ENCODE results near the gene ATRN. TPM values are rescaled to one million over a fixed set of nuclear protein-coding genes. Genes with fewer than 3 reads are reported as not detected.
A peak's percentile ranks its signal among the peaks of the same experiment; 100 is the strongest.

Gene ATRN
- total and polyA plus RNA-seq, 4 experiments from 2014 or later = 4.0 to 12.5 (median 10.1) TPM

DNA sequence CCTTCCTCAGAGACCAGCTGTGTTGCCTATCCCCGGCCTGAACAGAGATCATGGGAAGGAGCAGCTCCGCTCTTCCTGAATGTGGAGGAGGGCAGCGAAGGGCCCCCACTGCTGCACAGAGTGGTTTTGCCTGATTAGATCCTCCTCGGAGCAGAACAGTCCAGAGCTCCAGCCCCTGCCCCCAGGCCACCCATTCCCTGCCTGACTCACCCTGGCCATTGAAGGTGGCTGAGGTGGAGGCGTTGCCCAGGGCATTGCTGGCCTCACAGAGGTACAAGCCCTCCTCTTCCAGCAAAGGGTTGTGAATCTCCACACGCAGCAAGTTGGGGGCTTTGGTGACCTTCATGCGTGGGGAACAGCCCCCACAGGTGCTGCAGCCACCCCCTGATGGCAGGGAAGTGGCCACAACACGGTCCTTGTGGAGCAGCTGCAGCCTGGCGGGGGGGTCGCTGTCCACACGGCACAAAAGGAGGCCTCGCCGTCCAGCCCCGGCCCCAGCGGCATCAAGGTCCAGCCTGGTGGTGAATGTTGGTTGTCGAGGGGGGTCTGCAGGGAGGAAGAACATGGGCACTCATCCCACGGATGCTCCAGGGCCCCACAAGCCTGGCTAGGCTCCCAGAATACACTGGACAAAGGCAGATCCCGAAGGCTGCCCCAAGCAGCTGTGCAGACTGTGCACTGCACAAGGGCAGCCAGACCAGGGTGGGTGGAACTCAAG lies 226.9 kb downstream of the ATRN start:
- Histone ChIP-seq H3K9me3 (ENCODE audit: control insufficient read depth in 1 of 2, low read length in 2 of 2) (no peaks in the 10 kb centered on the region), H3K27me3 (ENCODE audit: insufficient read depth, low read length) (no peaks in the 10 kb centered on the region), H3K36me3 (ENCODE audit: insufficient read depth, low read length) (no peaks in the 10 kb centered on the region), H3K4me3 (ENCODE audit: low read length in 2 of 2) (no peak overlapping the region), H3K27ac (ENCODE audit: low read depth, low read length) (no peak overlapping the region), H3K4me1 (ENCODE audit: insufficient read depth, low read length) (no peaks in the 10 kb centered on the region)
- peaks cover 0 to 2% (median 0%) of the 10 kb centered on the region in 8 donors for H3K9me3 Mint-ChIP-seq
- H3K4me3 Mint-ChIP-seq = no peak overlapping the region
- H3K27ac Mint-ChIP-seq = no peak overlapping the region
- ChIA-PET CTCF (ENCODE audit: partially characterized antibody) (interaction anchor here (0.9 to 3.3 kb wide), 4 partner anchors 10 to 21 kb away, joined by 3 to 13 read pairs (median 6); no protein-coding TSS in a partner anchor), POLR2A (ENCODE audit: partially characterized antibody) (no interaction called here)
- intact Hi-C loops (cut with micrococcal nuclease) = no loop called here
- no peaks in the 10 kb centered on the region for H3K36me3 Mint-ChIP-seq
- DNase-seq = no peak
- H3K4me1 Mint-ChIP-seq = no peaks in the 10 kb centered on the region
- H3K27me3 Mint-ChIP-seq = peaks cover 2 to 4% of the 10 kb centered on the region in 2 donors

DNA sequence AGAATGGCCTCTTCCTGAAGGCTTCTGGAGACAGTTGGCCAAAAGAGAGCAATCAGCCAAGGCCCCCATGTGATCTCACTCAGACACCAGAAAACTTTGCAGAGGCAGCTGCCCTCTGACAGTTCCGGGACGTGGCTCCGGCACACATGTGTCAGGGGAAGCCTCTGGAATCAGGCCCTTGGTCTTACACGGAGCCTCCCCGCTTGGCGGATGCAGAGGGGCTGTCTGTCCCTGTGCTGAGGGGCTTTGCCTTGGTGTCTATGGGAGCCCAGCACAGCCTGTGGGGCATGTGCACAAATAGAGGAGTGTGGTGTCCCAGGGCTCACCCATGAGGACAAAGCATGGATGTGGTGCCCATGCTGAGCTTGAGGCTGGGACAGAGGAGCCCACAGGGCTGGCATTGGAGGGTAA lies 227.8 kb downstream of the ATRN start:
- POLR2A ChIA-PET (ENCODE audit: partially characterized antibody) = no interaction called here
- DNase-seq = no peak

DNA sequence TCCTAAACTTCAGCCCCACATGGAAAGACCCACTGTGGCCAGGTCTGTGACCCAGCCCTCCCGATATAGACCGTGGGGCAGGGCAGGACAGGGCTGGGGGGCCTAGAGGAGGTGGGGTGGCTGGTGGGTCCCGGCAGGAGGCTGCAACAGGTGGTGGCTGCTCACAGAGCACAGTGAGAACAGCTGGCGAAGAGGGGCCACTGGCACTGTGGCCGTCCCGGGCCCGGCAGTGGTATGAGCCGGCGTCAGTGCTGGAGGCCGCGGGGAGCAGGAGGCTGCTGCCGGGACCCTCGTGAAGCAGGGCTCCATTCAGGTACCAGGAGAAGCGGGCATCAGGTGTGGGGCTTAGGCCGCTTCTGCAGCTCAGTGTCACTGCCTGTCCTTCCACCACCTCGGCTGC lies 228.2 kb downstream of the ATRN start:
- POLR2A ChIA-PET (ENCODE audit: partially characterized antibody) = no interaction called here
- H3K4me3 Mint-ChIP-seq = no peak overlapping the region
- no peaks in the 10 kb centered on the region for H3K36me3 Mint-ChIP-seq
- H3K27ac ChIP-seq (ENCODE audit: low read depth, low read length) = no peak overlapping the region
- H3K9me3 Mint-ChIP-seq = peaks cover 0 to 2% (median 0%) of the 10 kb centered on the region in 8 donors
- DNase-seq = no peak
- no peaks in the 10 kb centered on the region for H3K4me1 ChIP-seq (ENCODE audit: insufficient read depth, low read length)
- H3K4me1 Mint-ChIP-seq = no peaks in the 10 kb centered on the region
- H3K4me3 ChIP-seq (ENCODE audit: low read length in 2 of 2) = no peak overlapping the region
- CTCF ChIA-PET (ENCODE audit: partially characterized antibody) = interaction anchor here (0.9 to 1.2 kb wide), 4 partner anchors 8 to 54 kb away, joined by 3 to 4 read pairs (median 3); no protein-coding TSS in a partner anchor
- H3K27me3 ChIP-seq (ENCODE audit: insufficient read depth, low read length) = no peaks in the 10 kb centered on the region
- H3K9me3 ChIP-seq (ENCODE audit: control insufficient read depth in 1 of 2, low read length in 2 of 2) = no peaks in the 10 kb centered on the region
- H3K36me3 ChIP-seq (ENCODE audit: insufficient read depth, low read length) = no peaks in the 10 kb centered on the region
- intact Hi-C loops (cut with micrococcal nuclease) = no loop called here
- H3K27me3 Mint-ChIP-seq = peaks cover 2 to 4% of the 10 kb centered on the region in 2 donors
- H3K27ac Mint-ChIP-seq = no peak overlapping the region

More for the DNA sequence above, 227.8 kb downstream of the ATRN start:
- Histone ChIP-seq H3K36me3 (ENCODE audit: insufficient read depth, low read length) (no peaks in the 10 kb centered on the region), H3K9me3 (ENCODE audit: control insufficient read depth in 1 of 2, low read length in 2 of 2) (no peaks in the 10 kb centered on the region), H3K27me3 (ENCODE audit: insufficient read depth, low read length) (no peaks in the 10 kb centered on the region), H3K27ac (ENCODE audit: low read depth, low read length) (no peak overlapping the region), H3K4me3 (ENCODE audit: low read length in 2 of 2) (no peak overlapping the region), H3K4me1 (ENCODE audit: insufficient read depth, low read length) (no peaks in the 10 kb centered on the region)
- H3K9me3 Mint-ChIP-seq = peaks cover 0 to 2% (median 0%) of the 10 kb centered on the region in 8 donors
- H3K4me1 Mint-ChIP-seq = no peaks in the 10 kb centered on the region
- H3K27me3 Mint-ChIP-seq = peaks cover 2 to 4% of the 10 kb centered on the region in 2 donors
- CTCF ChIA-PET (ENCODE audit: partially characterized antibody) = interaction anchor here (0.9 to 1.2 kb wide), 3 partner anchors 9 to 13 kb away, joined by 3 to 4 read pairs (median 3); no protein-coding TSS in a partner anchor
- H3K4me3 Mint-ChIP-seq = no peak overlapping the region
- intact Hi-C loops (cut with micrococcal nuclease) = no loop called here
- peak overlapping the region in 1 of 7 donors; percentile 37 for H3K27ac Mint-ChIP-seq
- H3K36me3 Mint-ChIP-seq = no peaks in the 10 kb centered on the region

Other genes starting within 250 kb of the ATRN start
- gene SLC4A11, start 231.8 kb upstream of the ATRN start, total RNA-seq = under 1 TPM; 0.35 to 0.83 TPM
- under 1 TPM in 1 of 2 donors, not detected in 1; 0.37 TPM for gene SLC4A11, start 231.8 kb upstream of the ATRN start, polyA plus RNA-seq
- 1 to 10 TPM; 5.6 to 6.1 TPM for gene DNAAF9, start 63.3 kb upstream of the ATRN start, total RNA-seq
- 1 to 10 TPM in 1 of 2 donors, under 1 TPM in 1; 0.72 to 1.6 TPM for gene DNAAF9, start 63.3 kb upstream of the ATRN start, polyA plus RNA-seq
- gene GFRA4, start 192.4 kb downstream of the ATRN start, total RNA-seq = not detected
- not detected for gene GFRA4, start 192.4 kb downstream of the ATRN start, polyA plus RNA-seq
- gene ADAM33, start 211.0 kb downstream of the ATRN start, total RNA-seq = not detected
- not detected for gene ADAM33, start 211.0 kb downstream of the ATRN start, polyA plus RNA-seq
- under 1 TPM; 0.30 to 0.32 TPM for gene SIGLEC1, start 241.6 kb downstream of the ATRN start, total RNA-seq
- not detected for gene SIGLEC1, start 241.6 kb downstream of the ATRN start, polyA plus RNA-seq

All from CD4-positive, alpha-beta memory T cell (primary cell).